ENCODE results near the gene TOE1.
"Not testable (repeated sequence)": the region's sequence is repeated elsewhere in the genome, so short reads cannot be mapped to it uniquely, and the experiment has no call there.

GRCh38 chr1:45360981-45361380 lies 21.0 kb downstream of the TOE1 start:
- not testable (repeated sequence) for TF ChIP-seq CTCF (conservative IDR thresholded peaks at IDR 0.05); ZFX (IDR thresholded peaks at IDR 0.05)

Data from C4-2B (cell line).